ENCODE measurements around the gene LARP4B.

Gene LARP4B

GRCh38 chr10:958106-958505 is 26.6 kb upstream of the LARP4B start:
- H3K27ac ChIP-seq, result no peak overlapping the region
- TF ChIP-seq CTCF (conservative IDR thresholded peaks at IDR 0.05), result no peak

- TF ChIP-seq CTCF (conservative IDR thresholded peaks at IDR 0.05), result no peak
- no peak overlapping the region for H3K27ac ChIP-seq
These were observed 24.3 kb upstream of the LARP4B start for GRCh38 chr10:955820-956217.

- H3K27ac ChIP-seq, result no peak overlapping the region
- no peak for TF ChIP-seq CTCF (conservative IDR thresholded peaks at IDR 0.05)
These were observed 23.8 kb upstream of the LARP4B start for GRCh38 chr10:955127-955819.

- no peak for TF ChIP-seq CTCF (conservative IDR thresholded peaks at IDR 0.05)
- H3K27ac ChIP-seq, result no peak overlapping the region
These were observed 22.9 kb upstream of the LARP4B start for GRCh38 chr10:954396-954795.

- no peak overlapping the region for H3K27ac ChIP-seq
- no peak for TF ChIP-seq CTCF (conservative IDR thresholded peaks at IDR 0.05)
These were observed 22.3 kb upstream of the LARP4B start for GRCh38 chr10:953836-954235.

GRCh38 chr10:949446-949845 is 17.9 kb upstream of the LARP4B start:
- no peak for TF ChIP-seq CTCF (conservative IDR thresholded peaks at IDR 0.05)
- no peak overlapping the region for H3K27ac ChIP-seq

- TF ChIP-seq CTCF (conservative IDR thresholded peaks at IDR 0.05), result no peak
- H3K27ac ChIP-seq, result no peak overlapping the region
These were observed 16.8 kb upstream of the LARP4B start for GRCh38 chr10:948347-948746.

Measured in VCaP (cell line).